ENCODE results near the gene HMGCS2.

Gene HMGCS2

DNA sequence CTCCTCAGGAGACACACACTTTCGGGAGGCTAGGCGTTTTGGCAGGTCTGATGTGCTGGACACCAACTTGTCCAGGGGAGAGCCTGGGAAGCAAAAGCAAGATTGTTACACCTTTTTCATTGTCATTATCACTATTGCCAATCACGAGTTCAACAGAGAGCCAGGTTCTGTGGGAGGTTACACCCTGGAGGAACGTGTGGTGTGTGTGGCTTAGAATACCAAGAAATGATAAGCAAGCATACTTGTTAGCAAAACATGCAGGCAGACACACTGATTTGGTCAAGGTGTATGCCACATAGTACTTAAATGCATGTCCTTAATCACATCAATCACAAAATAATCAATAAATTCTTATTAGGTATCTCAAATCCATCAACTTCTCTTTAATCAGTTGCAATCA, 16.1 kb downstream of the HMGCS2 start:
- no peak for DNase-seq

GRCh38 chr1:119748040-119748439, 20.7 kb downstream of the HMGCS2 start:
- no peak for DNase-seq

- DNase-seq: no peak
Observed at GRCh38 chr1:119747451-119747850, 21.3 kb downstream of the HMGCS2 start.

- no peak for DNase-seq
Observed at GRCh38 chr1:119745034-119745433, 23.7 kb downstream of the HMGCS2 start.

DNA sequence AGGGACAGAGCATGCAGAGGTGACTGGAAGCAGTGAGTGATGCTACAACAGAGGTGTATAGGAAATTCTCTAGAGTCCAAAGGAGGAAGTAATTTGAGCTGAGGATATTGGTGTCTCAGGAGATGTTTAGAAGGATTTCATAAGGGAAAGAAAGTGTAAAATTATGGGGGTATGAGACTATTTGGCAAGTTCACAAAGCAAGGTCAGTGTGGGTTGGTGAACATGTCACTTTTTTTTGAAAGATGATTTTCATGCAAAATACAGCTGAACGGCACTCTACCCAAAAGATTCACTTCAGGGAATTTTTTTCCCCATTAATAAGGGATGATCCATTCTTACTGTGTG, 24.1 kb downstream of the HMGCS2 start:
- DNase-seq: no peak

- peak; percentile 9 for DNase-seq
Observed at GRCh38 chr1:119743776-119744597, 24.7 kb downstream of the HMGCS2 start.

DNA sequence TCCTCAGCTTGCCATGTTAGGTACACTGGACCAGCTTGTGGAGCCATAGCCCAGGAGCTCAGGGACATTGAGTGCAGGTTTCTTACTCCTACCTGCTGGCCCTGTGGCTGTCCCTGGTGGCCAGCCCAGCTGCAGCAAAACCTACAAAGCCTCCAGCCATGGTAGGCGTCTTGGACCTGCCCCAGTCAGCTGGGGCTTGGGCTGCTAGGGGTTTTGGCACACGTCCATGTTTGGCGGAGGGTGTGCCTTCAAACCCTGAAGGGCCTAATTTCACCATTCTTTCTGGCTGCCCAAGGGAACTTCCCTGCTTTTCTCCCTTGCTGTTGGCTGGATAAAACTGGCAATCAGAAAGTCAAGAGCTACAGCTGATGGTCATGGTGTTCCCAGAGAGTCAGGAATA, 25.4 kb downstream of the HMGCS2 start:
- DNase-seq: no peak

DNA sequence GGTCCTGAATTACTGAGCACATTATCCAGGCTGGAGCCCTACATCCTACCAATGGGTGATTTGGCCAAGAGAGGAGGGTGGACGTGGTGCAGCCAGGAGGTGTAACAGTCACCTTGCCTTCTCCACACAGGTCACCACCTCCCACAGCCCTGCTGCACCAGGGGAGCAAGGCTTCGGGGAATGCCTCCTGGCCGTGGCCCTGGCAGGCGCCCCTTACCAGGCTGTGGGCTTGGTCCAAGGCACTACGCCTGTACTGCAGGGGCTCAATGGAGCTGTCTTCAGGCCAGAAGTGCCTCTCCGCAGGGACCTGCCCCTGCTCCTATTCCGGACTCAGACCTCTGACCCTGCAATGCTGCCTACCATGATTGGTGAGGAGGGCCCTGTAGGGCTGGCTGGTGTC, 26.0 kb downstream of the HMGCS2 start:
- DNase-seq: no peak

DNA sequence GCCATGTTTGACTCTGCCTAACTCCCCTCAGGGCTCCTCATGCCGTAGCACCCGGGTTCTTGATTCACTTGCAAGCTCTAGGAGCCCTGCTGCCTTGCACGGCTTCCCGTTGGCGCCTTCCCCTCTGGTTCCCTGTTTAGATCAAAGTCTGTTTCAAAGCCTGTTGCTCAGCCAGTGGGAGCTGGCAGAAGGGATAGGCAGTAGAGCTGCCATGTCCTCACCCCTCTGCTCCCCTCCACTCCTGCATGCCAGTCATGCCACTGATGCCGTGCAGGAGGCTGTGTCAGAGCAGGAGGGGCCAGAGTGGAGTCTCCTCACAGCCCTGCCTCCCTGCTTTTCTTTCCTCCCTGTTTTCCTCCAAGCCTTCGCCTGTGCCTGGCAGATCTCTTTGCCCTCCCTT, 26.5 kb downstream of the HMGCS2 start:
- no peak for DNase-seq

GRCh38 chr1:119740896-119741780, 27.6 kb downstream of the HMGCS2 start:
- DNase-seq: no peak

- no peak for DNase-seq
Observed at GRCh38 chr1:119740261-119740660, 28.4 kb downstream of the HMGCS2 start.

- no peak for DNase-seq
Observed at GRCh38 chr1:119739150-119739549, 29.6 kb downstream of the HMGCS2 start.

DNA sequence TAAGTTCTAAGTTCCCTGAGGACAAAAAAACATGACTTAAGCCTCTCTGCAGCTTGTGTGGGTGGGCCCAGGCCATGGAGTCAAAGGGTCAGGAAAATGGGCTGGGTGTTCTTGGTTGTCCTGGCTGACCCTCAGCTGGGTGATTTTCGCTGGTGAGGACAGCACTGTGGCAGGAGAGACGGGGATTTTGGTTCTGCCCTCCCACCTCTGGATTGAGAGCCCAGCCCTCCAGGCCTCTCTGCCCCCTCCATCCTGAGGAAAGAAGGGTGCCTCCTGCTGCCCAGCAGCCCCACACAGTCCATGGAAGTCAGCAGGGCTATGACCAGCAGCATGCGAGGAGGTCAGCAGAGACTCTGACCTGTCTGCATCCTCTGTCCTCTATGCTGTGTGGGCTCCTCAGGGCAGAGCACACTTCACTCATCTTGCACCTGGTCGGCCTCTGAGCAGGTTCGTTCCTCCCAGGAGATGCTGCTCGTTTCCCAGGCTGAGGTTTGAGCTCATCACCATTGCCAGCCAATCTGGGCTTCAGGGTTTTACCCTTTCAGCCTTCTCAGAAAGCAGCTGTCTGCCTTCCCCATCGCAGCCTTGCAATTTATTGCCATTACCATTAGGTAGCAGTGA, 30.5 kb downstream of the HMGCS2 start:
- no peak for DNase-seq

GRCh38 chr1:119737040-119737682, 31.5 kb downstream of the HMGCS2 start:
- no peak for DNase-seq

GRCh38 chr1:119736649-119737039, 32.1 kb downstream of the HMGCS2 start:
- no peak for DNase-seq

DNA sequence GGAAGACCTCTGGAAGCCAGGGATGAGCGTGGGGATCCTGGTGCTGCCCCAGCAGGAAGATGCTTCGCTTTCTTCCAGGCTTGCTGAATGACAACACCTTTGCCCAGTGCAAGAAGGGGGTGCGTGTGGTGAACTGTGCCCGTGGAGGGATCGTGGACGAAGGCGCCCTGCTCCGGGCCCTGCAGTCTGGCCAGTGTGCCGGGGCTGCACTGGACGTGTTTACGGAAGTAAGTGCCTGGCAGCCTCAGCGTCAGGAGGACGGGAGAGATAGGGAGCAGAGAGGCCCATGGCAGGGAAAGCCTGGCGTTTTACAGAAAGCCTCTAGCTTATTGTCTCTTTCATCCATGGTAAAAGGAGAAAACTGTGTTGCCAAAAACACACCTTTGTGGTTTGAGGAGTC, 33.5 kb downstream of the HMGCS2 start:
- no peak for DNase-seq

DNA sequence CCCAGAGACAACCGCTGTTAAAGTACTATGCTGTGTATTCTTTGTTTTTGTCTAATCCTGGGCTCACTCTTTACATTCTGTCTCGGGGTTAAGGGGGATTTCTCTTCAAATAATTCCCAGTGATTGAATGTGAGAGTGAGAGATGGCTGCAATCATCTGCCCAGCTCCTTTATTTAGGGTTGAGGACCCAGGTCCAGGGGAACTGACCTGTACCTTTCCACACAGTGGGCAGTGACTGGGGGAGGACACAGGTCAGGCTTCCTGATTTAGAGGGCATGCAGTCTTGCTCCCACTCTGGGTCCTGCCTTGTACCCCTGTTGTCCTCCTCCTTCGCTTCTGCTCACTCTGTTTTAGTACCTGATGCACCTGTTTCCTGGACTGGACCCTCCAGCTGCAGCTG, 35.0 kb downstream of the HMGCS2 start:
- DNase-seq: no peak

DNA sequence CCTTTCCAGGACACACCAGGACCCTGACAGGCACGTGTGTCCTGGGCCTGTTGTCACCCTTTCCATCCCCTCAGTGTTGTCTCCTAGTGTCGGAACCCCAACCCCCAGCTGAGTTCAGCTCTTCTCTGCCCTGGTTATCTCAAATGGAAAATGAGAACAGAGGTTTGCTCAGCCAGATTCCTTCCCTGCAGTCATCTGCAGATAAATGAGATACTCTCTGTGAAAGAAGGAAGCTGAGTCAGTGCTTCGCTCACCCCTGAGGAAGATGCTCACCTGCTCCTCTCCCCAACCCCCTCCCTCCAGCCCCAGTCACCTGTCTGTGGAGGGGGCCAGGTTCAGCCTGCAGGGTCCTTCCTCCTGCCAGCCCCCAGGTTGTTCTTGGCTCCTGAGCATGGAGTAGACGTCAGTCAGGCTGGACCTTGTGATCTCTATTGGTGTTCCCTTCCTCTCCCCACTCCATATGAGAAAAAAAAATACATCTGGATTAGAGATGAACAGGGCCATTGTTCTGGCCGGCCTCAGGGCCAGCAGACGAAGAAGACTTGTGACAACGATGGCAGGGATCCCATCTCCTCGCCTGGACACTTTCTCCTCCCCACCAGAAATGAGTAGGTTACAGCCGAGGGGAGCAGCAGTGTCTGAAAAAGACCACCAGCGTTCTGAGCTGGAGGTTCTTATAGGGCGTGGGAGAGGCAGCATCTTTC, 36.1 kb downstream of the HMGCS2 start:
- no peak for DNase-seq

GRCh38 chr1:119731741-119732430, 36.8 kb downstream of the HMGCS2 start:
- DNase-seq: no peak

GRCh38 chr1:119731060-119731459, 37.6 kb downstream of the HMGCS2 start:
- DNase-seq: no peak

DNA sequence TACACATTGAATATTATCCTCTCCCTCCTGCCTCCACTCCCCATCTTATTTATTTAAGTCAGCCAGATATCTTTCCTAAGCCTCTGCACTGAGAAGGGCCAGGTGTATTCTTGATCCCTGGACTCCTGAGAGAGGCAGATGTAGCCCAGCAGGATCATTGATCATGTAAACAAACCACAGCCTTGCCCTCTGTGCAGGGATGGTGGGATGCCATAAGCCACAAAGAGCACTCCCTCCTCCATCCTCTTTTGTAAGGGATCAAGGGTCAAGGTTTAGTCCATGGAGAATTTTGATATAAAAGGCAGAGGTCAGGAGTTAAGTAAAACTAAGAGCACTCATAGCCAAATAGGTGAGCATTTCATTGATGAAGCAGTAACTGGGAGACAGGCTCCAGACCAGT, 39.7 kb downstream of the HMGCS2 start:
- DNase-seq: no peak

- no peak for DNase-seq
Observed at GRCh38 chr1:119727991-119728390, 40.7 kb downstream of the HMGCS2 start.
